Neural cell (in vitro differentiated cells): ENCODE measurements around the gene ITM2C. TPM values are rescaled to one million over a fixed set of nuclear protein-coding genes. Genes with fewer than 3 reads are reported as not detected.
A peak's percentile ranks its signal among the peaks of the same experiment; 100 is the strongest.

ENCODE experiments used
- H2AFZ ChIP-seq: fragments of 200-600, 300-800 bp; sonication (generic), shearing (Covaris generic); 2 replicates; pipeline ENCODE4 v1.6.0; 2014; ENCODE audit warnings: low read depth, mild to moderate bottlenecking, antibody characterized with exemption, low read length, moderate library complexity
- H3F3A ChIP-seq: fragments of 200-600 bp; shearing (Covaris generic); 2 replicates; pipeline ENCODE4 v1.6.1; 2016; ENCODE audit warnings: mild to moderate bottlenecking, moderate library complexity, mixed read lengths, antibody characterized with exemption, low read length; ENCODE audit not compliant: insufficient read depth, poor library complexity, severe bottlenecking
- H3K27ac ChIP-seq: fragments of 200-600, 300-800 bp; sonication (generic), shearing (Covaris generic); 2 replicates; pipeline ENCODE4 v1.5.1; 2014; ENCODE audit warnings: mild to moderate bottlenecking, low read length, moderate library complexity
- H3K27me3 ChIP-seq: fragments of 300-800, 200-600 bp; sonication (generic), shearing (Covaris generic); 2 replicates; pipeline ENCODE4 v1.6.0; 2014; ENCODE audit warnings: mild to moderate bottlenecking, low read depth, low read length, moderate library complexity; ENCODE audit not compliant: insufficient read depth
- H3K36me3 ChIP-seq: fragments of 300-800, 200-600 bp; sonication (generic), shearing (Covaris generic); 2 replicates; pipeline ENCODE4 v1.5.1; 2014; ENCODE audit warnings: mild to moderate bottlenecking, antibody characterized with exemption, low read length, moderate library complexity; ENCODE audit not compliant: insufficient read depth
- H3K4me2 ChIP-seq: fragments of 300-800, 200-600 bp; sonication (generic), shearing (Covaris generic); 2 replicates; pipeline ENCODE4 v1.6.0; 2014; ENCODE audit warnings: mild to moderate bottlenecking, low read length
- H3K4me3 ChIP-seq: fragments of 300-800, 200-600 bp; sonication (generic), shearing (Covaris generic); 2 replicates; pipeline ENCODE4 v1.5.1; 2014; ENCODE audit warnings: mild to moderate bottlenecking, low read length, moderate library complexity
- H3K79me2 ChIP-seq: fragments of 200-600 bp; shearing (Covaris generic); replicated peaks from 2 replicates; pipeline ENCODE4 v1.6.0; 2014; ENCODE audit warnings: mild to moderate bottlenecking, low read length, moderate library complexity; ENCODE audit not compliant: insufficient read depth
- H3K9ac ChIP-seq: fragments of 300-800, 200-600 bp; sonication (generic), shearing (Covaris generic); 2 replicates; pipeline ENCODE4 v1.6.1; 2016; ENCODE audit warnings: mild to moderate bottlenecking, low read length, mixed read lengths
- H3K9me2 ChIP-seq: fragments of 200-600 bp; shearing (Covaris generic); 2 replicates; pipeline ENCODE4 v1.6.1; 2016; ENCODE audit warnings: mild to moderate bottlenecking, low read length, mixed read lengths; ENCODE audit not compliant: insufficient read depth
- H3K9me3 ChIP-seq: fragments of 200-600, 300-800 bp; sonication (generic), shearing (Covaris generic); 2 replicates; pipeline ENCODE4 v1.6.1; 2016; ENCODE audit warnings: mild to moderate bottlenecking, mixed run types, low read length, moderate library complexity, mixed read lengths
- H4K20me1 ChIP-seq: fragments of 200-600 bp; shearing (Covaris generic); 2 replicates; pipeline ENCODE4 v1.6.1; 2016; ENCODE audit warnings: mild to moderate bottlenecking, mixed run types; ENCODE audit not compliant: insufficient read depth
- CTCF ChIP-seq: fragments of 450-650 bp; IDR thresholded peaks from 2 replicates; pipeline ENCODE4 v1.5.1; 2014; ENCODE audit warnings: antibody characterized with exemption, mild to moderate bottlenecking, moderate library complexity; ENCODE audit not compliant: poor library complexity, severe bottlenecking
- EP300 ChIP-seq: fragments of 450-650 bp; conservative IDR thresholded peaks from 2 replicates; pipeline ENCODE4 v1.6.1; 2014; ENCODE audit warnings: antibody characterized with exemption, mild to moderate bottlenecking, moderate library complexity; ENCODE audit not compliant: poor library complexity, severe bottlenecking
- EZH2 ChIP-seq: fragments of 200-600, 300-800 bp; shearing (Covaris generic), sonication (generic); IDR thresholded peaks from 2 replicates; pipeline ENCODE4 v1.6.1; 2014; ENCODE audit warnings: antibody characterized with exemption, low read length, borderline replicate concordance, mild to moderate bottlenecking; ENCODE audit not compliant: insufficient read depth, poor library complexity, severe bottlenecking
- POLR2AphosphoS5 ChIP-seq: IDR thresholded peaks from 2 replicates; pipeline ENCODE4 v1.6.1; 2012
- RAD21 ChIP-seq: fragments of 450-650 bp; conservative IDR thresholded peaks from 2 replicates; pipeline ENCODE4 v1.6.1; 2014; ENCODE audit warnings: antibody characterized with exemption, mild to moderate bottlenecking, moderate library complexity
- REST ChIP-seq: IDR thresholded peaks from 2 replicates; pipeline ENCODE4 v1.6.1; 2012; ENCODE audit warnings: borderline replicate concordance
- SMC3 ChIP-seq: fragments of 450-650 bp; conservative IDR thresholded peaks from 2 replicates; pipeline ENCODE4 v1.6.1; 2014; ENCODE audit warnings: antibody characterized with exemption, mild to moderate bottlenecking, moderate library complexity; ENCODE audit not compliant: poor library complexity
- TAF1 ChIP-seq: IDR thresholded peaks from 2 replicates; pipeline ENCODE4 v1.6.1; 2012; ENCODE audit warnings: low read depth
- polyA plus RNA-seq: library from polyadenylated mRNA; depleted of rRNA; stranded (reverse); fragments of >200 nt; gene quantifications from 2 replicates; pipeline ENCODE4 v1.2.3, GENCODE V29; 2014

Gene ITM2C
- polyA plus RNA-seq, 1 donor from 2014 or later, result 186 TPM

- Histone ChIP-seq H3K9ac (no peak overlapping the region), H3K9me2 (no peaks in the 10 kb centered on the region), H3K27me3 (no peaks in the 10 kb centered on the region), H3K4me3 (no peak overlapping the region), H2AFZ (no peak overlapping the region), H3K4me2 (no peak overlapping the region), H3F3A (no peaks in the 10 kb centered on the region), H3K36me3 (no peaks in the 10 kb centered on the region), H3K27ac (no peak overlapping the region), H4K20me1 (no peaks in the 10 kb centered on the region), H3K9me3 (no peaks in the 10 kb centered on the region), H3K79me2 (no peaks in the 10 kb centered on the region)
- TF ChIP-seq SMC3, result no peak
Measured at GRCh38 chr2:230823264-230823964, 41.3 kb upstream of the ITM2C start.

- Histone ChIP-seq H3K79me2 (no peaks in the 10 kb centered on the region), H3K9me2 (no peaks in the 10 kb centered on the region), H4K20me1 (no peaks in the 10 kb centered on the region), H3K4me2 (no peak overlapping the region), H3K27me3 (no peaks in the 10 kb centered on the region), H3K9ac (no peak overlapping the region), H3F3A (no peaks in the 10 kb centered on the region), H3K9me3 (no peaks in the 10 kb centered on the region), H3K27ac (no peak overlapping the region), H3K36me3 (no peaks in the 10 kb centered on the region), H3K4me3 (no peak overlapping the region), H2AFZ (peak overlapping the region; percentile 27)
- TF ChIP-seq CTCF (peak; percentile 94), EP300 (no peak), RAD21 (peak; percentile 97), EZH2 (no peak), TAF1 (no peak), SMC3 (peak; percentile 98), REST (no peak), POLR2AphosphoS5 (no peak)
Measured at GRCh38 chr2:230824406-230824978, 40.2 kb upstream of the ITM2C start.
